Measurements from ENCODE around the gene RASGRF1. TPM values are rescaled to one million over a fixed set of nuclear protein-coding genes. Genes with fewer than 3 reads are reported as not detected.
A peak's percentile ranks its signal among the peaks of the same experiment; 100 is the strongest.

Gene RASGRF1
- total RNA-seq, 2 experiments from 2014 or later = 3.0 to 4.5 TPM

- Histone ChIP-seq H3K9me2 (ENCODE audit: insufficient read depth, low read length) (no peaks in the 10 kb centered on the region; the same call in 1 of the 2 replicates), H3K9me3 (ENCODE audit: low read length) (no peaks in the 10 kb centered on the region), H3K4me2 (ENCODE audit: low read length) (no peak overlapping the region), H3K79me2 (ENCODE audit: insufficient read depth, low read depth, low read length) (no peaks in the 10 kb centered on the region), H4K20me1 (ENCODE audit: insufficient read depth, low read length) (no peaks in the 10 kb centered on the region), H3K27ac (ENCODE audit: low read depth, low read length, poor library complexity, severe bottlenecking) (no peak overlapping the region), H3K4me1 (ENCODE audit: insufficient read depth, low read length, poor library complexity, severe bottlenecking) (no peaks in the 10 kb centered on the region), H2AFZ (ENCODE audit: low read length) (no peak overlapping the region), H3K4me3 (ENCODE audit: low read depth, low read length, poor library complexity, severe bottlenecking) (no peak overlapping the region), H3K36me3 (ENCODE audit: insufficient read depth, low read length) (no peaks in the 10 kb centered on the region)
- no TSS peak for BruUV-seq (replicated peaks)
- TF ChIP-seq EZH2phosphoT487 (IDR thresholded peaks at IDR 0.05; ENCODE audit: borderline replicate concordance, low read depth, low read length) (no peak), CTCF (conservative IDR thresholded peaks at IDR 0.05; ENCODE audit: low read length) (peak; percentile 52)
- CTCF ChIA-PET (ENCODE audit: unreplicated experiment) = no interaction called here
- intact Hi-C loops (cut with micrococcal nuclease; ENCODE audit: unreplicated experiment) = no loop called here
- POLR2A ChIA-PET = interaction anchor here (0.6 kb wide), 1 partner anchor 145 kb away, joined by 5 read pairs; no protein-coding TSS in a partner anchor
- no peak for DNase-seq (ENCODE audit: low spot score)
These were observed 40.1 kb upstream of the RASGRF1 start for GRCh38 chr15:79130535-79131130.

- BruUV-seq (replicated peaks) = no TSS peak
- Histone ChIP-seq H3K9me2 (ENCODE audit: insufficient read depth, low read length) (no peaks in the 10 kb centered on the region; the same call in 1 of the 2 replicates), H3K79me2 (ENCODE audit: insufficient read depth, low read depth, low read length) (no peaks in the 10 kb centered on the region), H3K4me1 (ENCODE audit: insufficient read depth, low read length, poor library complexity, severe bottlenecking) (no peaks in the 10 kb centered on the region), H2AFZ (ENCODE audit: low read length) (no peak overlapping the region), H4K20me1 (ENCODE audit: insufficient read depth, low read length) (no peaks in the 10 kb centered on the region), H3K36me3 (ENCODE audit: insufficient read depth, low read length) (no peaks in the 10 kb centered on the region), H3K27ac (ENCODE audit: low read depth, low read length, poor library complexity, severe bottlenecking) (no peak overlapping the region), H3K4me2 (ENCODE audit: low read length) (no peak overlapping the region), H3K4me3 (ENCODE audit: low read depth, low read length, poor library complexity, severe bottlenecking) (no peak overlapping the region), H3K9me3 (ENCODE audit: low read length) (no peaks in the 10 kb centered on the region)
- TF ChIP-seq CTCF (conservative IDR thresholded peaks at IDR 0.05; ENCODE audit: low read length) (no peak), EZH2phosphoT487 (IDR thresholded peaks at IDR 0.05; ENCODE audit: borderline replicate concordance, low read depth, low read length) (no peak)
- DNase-seq (ENCODE audit: low spot score) = no peak
- POLR2A ChIA-PET = no interaction called here
- CTCF ChIA-PET (ENCODE audit: unreplicated experiment) = interaction anchor here (1.0 kb wide), 1 partner anchor 12 kb away, joined by 3 read pairs; no protein-coding TSS in a partner anchor
- intact Hi-C loops (cut with micrococcal nuclease; ENCODE audit: unreplicated experiment) = no loop called here
These were observed 38.7 kb upstream of the RASGRF1 start for GRCh38 chr15:79129235-79129634.

- no TSS peak for BruUV-seq (replicated peaks)
- intact Hi-C loops (cut with micrococcal nuclease; ENCODE audit: unreplicated experiment) = no loop called here
- H3K9me2 ChIP-seq (ENCODE audit: insufficient read depth, low read length) = no peaks in the 10 kb centered on the region; the same call in 1 of the 2 replicates
- no peak for DNase-seq (ENCODE audit: low spot score)
- CTCF ChIA-PET (ENCODE audit: unreplicated experiment) = interaction anchor here (1.0 kb wide), 1 partner anchor 13 kb away, joined by 3 read pairs; no protein-coding TSS in a partner anchor
- H3K36me3 ChIP-seq (ENCODE audit: insufficient read depth, low read length) = no peaks in the 10 kb centered on the region
- no peak overlapping the region for H3K4me3 ChIP-seq (ENCODE audit: low read depth, low read length, poor library complexity, severe bottlenecking)
- no peaks in the 10 kb centered on the region for H3K4me1 ChIP-seq (ENCODE audit: insufficient read depth, low read length, poor library complexity, severe bottlenecking)
- POLR2A ChIA-PET = interaction anchor here (0.6 to 1.2 kb wide), 4 partner anchors 10 to 122 kb away, joined by 3 read pairs; no protein-coding TSS in a partner anchor
- H3K9me3 ChIP-seq (ENCODE audit: low read length) = no peaks in the 10 kb centered on the region
- H3K27ac ChIP-seq (ENCODE audit: low read depth, low read length, poor library complexity, severe bottlenecking) = no peak overlapping the region
- H2AFZ ChIP-seq (ENCODE audit: low read length) = no peak overlapping the region
- no peaks in the 10 kb centered on the region for H4K20me1 ChIP-seq (ENCODE audit: insufficient read depth, low read length)
- no peak for TF ChIP-seq CTCF (conservative IDR thresholded peaks at IDR 0.05; ENCODE audit: low read length)
- TF ChIP-seq EZH2phosphoT487 (IDR thresholded peaks at IDR 0.05; ENCODE audit: borderline replicate concordance, low read depth, low read length) = no peak
- H3K4me2 ChIP-seq (ENCODE audit: low read length) = no peak overlapping the region
- no peaks in the 10 kb centered on the region for H3K79me2 ChIP-seq (ENCODE audit: insufficient read depth, low read depth, low read length)
These were observed 38.0 kb upstream of the RASGRF1 start for GRCh38 chr15:79128556-79128955.

Measured in OCI-LY7 (cell line).